Thoracic aorta (tissue), 2 donors: ENCODE results near the gene TRAF3IP1. TPM values are rescaled to one million over a fixed set of nuclear protein-coding genes. Genes with fewer than 3 reads are reported as not detected.

ENCODE experiments used
- ATAC-seq: fragments of 150-250 bp; one replicate; pipeline ENCODE4 v1.8.0; 2017; ENCODE audit warnings: low read depth; ENCODE audit not compliant: insufficient number of reproducible peaks, low FRiP score
- DNase-seq: peaks from one replicate; pipeline ENCODE4 v3.0.0-alpha.2; 2020; ENCODE audit warnings: low spot score
- H3K27ac ChIP-seq, 2 donors: fragments of 200-600 bp; sonication (generic); 1 replicate in 1 of 2; 2 replicates in 1 of 2; pipeline ENCODE4 v1.5.1; 2016; ENCODE audit warnings: mild to moderate bottlenecking in 2 of 2, moderate library complexity in 2 of 2
- H3K27me3 ChIP-seq: fragments of 200-600 bp; sonication (generic); replicated peaks from 2 replicates; pipeline ENCODE4 v1.6.0; 2016; ENCODE audit warnings: mild to moderate bottlenecking; ENCODE audit not compliant: insufficient read depth
- H3K36me3 ChIP-seq: fragments of 200-600 bp; sonication (generic); one replicate; pipeline ENCODE4 v1.5.1; 2016
- H3K4me1 ChIP-seq, 2 donors: fragments of 200-600 bp; sonication (generic); 1 replicate in 1 of 2; 2 replicates in 1 of 2; pipeline versions ENCODE4 v1.5.1 to v1.6.0; 2016; ENCODE audit warnings: low read depth in 2 of 2, mild to moderate bottlenecking in 1 of 2; ENCODE audit not compliant: control insufficient read depth in 1 of 2
- H3K4me3 ChIP-seq: fragments of 200-600 bp; sonication (generic); 2 replicates; pipeline ENCODE4 v1.5.1; 2016; ENCODE audit warnings: mild to moderate bottlenecking
- H3K9me3 ChIP-seq: fragments of 200-600 bp; sonication (generic); 2 replicates; pipeline ENCODE4 v1.5.1; 2016
- total RNA-seq, 2 donors: library from RNA; depleted of rRNA; stranded (reverse); fragments of >200 nt; gene quantifications; one replicate each; pipeline versions ENCODE4 v1.1.0 to v1.2.3, GENCODE V29; 2016
- TF ChIP-seq, protein P1 (sequence below): fragments of 200-600 bp; sonication (generic); IDR thresholded peaks from one replicate; pipeline ENCODE4 v1.5.1; 2019; ENCODE audit warnings: antibody characterized with exemption

Gene TRAF3IP1
- total RNA-seq, 2 donors from 2014 or later: 19.4 to 23.7 TPM

- TF ChIP-seq, protein P1, sequence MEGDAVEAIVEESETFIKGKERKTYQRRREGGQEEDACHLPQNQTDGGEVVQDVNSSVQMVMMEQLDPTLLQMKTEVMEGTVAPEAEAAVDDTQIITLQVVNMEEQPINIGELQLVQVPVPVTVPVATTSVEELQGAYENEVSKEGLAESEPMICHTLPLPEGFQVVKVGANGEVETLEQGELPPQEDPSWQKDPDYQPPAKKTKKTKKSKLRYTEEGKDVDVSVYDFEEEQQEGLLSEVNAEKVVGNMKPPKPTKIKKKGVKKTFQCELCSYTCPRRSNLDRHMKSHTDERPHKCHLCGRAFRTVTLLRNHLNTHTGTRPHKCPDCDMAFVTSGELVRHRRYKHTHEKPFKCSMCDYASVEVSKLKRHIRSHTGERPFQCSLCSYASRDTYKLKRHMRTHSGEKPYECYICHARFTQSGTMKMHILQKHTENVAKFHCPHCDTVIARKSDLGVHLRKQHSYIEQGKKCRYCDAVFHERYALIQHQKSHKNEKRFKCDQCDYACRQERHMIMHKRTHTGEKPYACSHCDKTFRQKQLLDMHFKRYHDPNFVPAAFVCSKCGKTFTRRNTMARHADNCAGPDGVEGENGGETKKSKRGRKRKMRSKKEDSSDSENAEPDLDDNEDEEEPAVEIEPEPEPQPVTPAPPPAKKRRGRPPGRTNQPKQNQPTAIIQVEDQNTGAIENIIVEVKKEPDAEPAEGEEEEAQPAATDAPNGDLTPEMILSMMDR: no peak
- H3K9me3 ChIP-seq: no peaks in the 10 kb centered on the region
- ATAC-seq (no peak), DNase-seq (no peak)
- no peak overlapping the region for H3K4me3 ChIP-seq
- no peaks in the 10 kb centered on the region for H3K36me3 ChIP-seq
- H3K27me3 ChIP-seq: no peaks in the 10 kb centered on the region
- H3K4me1 ChIP-seq: peaks cover 12 to 16% of the 10 kb centered on the region in 2 donors
- H3K27ac ChIP-seq: no peak overlapping the region
These were observed 68.5 kb downstream of the TRAF3IP1 start for GRCh38 chr2:238388794-238389193.

DNA sequence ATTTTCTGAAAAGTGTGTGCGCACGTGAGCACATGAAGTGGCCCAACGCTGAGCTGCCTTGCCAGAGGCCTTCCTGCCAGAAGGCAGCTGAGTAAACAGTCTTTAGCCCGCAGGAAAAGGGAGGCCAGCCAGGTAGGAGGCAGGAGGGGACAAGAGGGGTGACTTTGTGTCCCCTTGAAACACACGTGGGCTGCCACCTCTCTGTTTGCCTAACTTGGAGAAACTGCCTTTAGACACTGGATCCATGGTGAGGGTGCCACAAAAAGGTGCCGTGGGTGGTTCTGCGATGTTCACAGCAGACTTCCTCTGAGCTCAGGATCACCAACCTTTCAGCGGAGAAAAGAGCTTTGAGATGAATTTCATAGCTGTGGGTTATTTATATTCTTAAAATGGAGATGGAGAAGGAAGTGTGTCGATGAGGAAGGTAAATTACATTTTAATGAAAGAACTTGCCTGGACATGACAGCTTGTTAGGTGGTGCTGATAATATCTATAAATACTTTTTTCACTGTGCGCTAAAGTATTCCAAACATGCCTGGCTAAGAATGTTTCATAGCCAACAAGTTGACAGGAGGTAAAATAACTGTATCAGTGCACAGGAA, 69.8 kb downstream of the TRAF3IP1 start:
- peak overlapping the region; percentile 36 for H3K4me3 ChIP-seq
- no peaks in the 10 kb centered on the region for H3K27me3 ChIP-seq
- no peaks in the 10 kb centered on the region for H3K36me3 ChIP-seq
- peak overlapping the region; percentile 74 to 78 for H3K27ac ChIP-seq
- ATAC-seq (peak; percentile 48), DNase-seq (no peak)
- H3K9me3 ChIP-seq: no peaks in the 10 kb centered on the region
- TF ChIP-seq, protein P1: no peak
- H3K4me1 ChIP-seq: peaks cover 12 to 16% of the 10 kb centered on the region in 2 donors

GRCh38 chr2:238391042-238391689, 70.8 kb downstream of the TRAF3IP1 start:
- TF ChIP-seq, protein P1: no peak
- no peak overlapping the region for H3K27ac ChIP-seq
- H3K4me3 ChIP-seq: no peak overlapping the region

GRCh38 chr2:238396663-238397062, 76.3 kb downstream of the TRAF3IP1 start:
- Histone ChIP-seq H3K4me1 (no peaks in the 10 kb centered on the region), H3K27ac (no peak overlapping the region), H3K36me3 (peaks cover 3% of the 10 kb centered on the region), H3K9me3 (no peaks in the 10 kb centered on the region), H3K4me3 (no peak overlapping the region), H3K27me3 (no peaks in the 10 kb centered on the region)
- TF ChIP-seq, protein P1: no peak
- DNase-seq (no peak), ATAC-seq (no peak)

More at GRCh38 chr2:238391042-238391689, 70.8 kb downstream of the TRAF3IP1 start:
- no peak for ATAC-seq
- Histone ChIP-seq H3K4me1 (peaks cover 12 to 16% of the 10 kb centered on the region in 2 donors), H3K9me3 (no peaks in the 10 kb centered on the region), H3K27me3 (no peaks in the 10 kb centered on the region), H3K36me3 (no peaks in the 10 kb centered on the region)
- no peak for DNase-seq

DNA sequence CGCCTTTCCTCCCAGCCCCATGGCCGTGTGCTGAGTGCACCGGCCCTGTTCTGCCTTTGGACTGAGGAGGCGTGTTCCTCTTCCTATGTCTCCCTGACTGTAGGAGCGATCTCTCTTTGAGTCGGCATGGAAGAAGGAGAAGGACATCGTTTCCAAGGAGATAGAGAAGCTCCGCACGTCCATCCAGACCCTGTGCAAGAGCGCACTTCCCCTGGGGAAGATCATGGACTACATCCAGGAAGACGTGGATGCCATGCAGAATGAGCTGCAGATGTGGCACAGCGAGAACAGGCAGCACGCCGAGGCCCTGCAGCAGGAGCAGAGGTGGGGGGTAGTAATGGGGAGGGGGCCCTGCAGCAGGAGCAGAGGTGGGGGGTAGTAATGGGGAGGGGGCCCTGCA, 77.0 kb downstream of the TRAF3IP1 start:
- TF ChIP-seq, protein P1: no peak
- no peak overlapping the region for H3K4me3 ChIP-seq
- H3K9me3 ChIP-seq: no peaks in the 10 kb centered on the region
- no peak overlapping the region for H3K27ac ChIP-seq
- DNase-seq (no peak), ATAC-seq (no peak)
- H3K4me1 ChIP-seq: no peaks in the 10 kb centered on the region
- no peaks in the 10 kb centered on the region for H3K27me3 ChIP-seq
- H3K36me3 ChIP-seq: peaks cover 5% of the 10 kb centered on the region
